ENCODE data around the gene TMEM225B.
"Not testable (repeated sequence)": the region's sequence is repeated elsewhere in the genome, so short reads cannot be mapped to it uniquely, and the experiment has no call there.

Gene TMEM225B

GRCh38 chr7:99579956-99580777, 17.9 kb upstream of the TMEM225B start:
- peak; percentile 31 for DNase-seq

- DNase-seq: not testable (repeated sequence)
Measured at GRCh38 chr7:99580778-99581332, 17.2 kb upstream of the TMEM225B start.

DNA sequence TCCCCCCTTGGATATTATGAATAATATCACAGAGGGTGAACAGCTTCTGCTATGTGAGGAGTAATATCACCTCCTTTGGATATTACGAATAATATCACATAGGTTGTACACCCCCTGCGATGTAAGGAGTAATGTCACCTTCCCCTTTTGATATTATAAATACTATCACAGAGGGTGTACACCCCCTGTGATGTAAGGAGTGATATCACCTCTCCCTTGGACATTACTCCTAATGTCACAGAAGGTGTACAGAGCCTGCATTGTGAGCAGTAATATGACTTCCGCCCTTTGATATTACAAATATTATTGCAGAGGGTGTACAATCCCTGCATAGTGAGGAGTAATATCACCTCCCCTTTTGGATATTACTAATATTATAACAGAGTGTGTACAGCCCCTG, 9.2 kb upstream of the TMEM225B start:
- DNase-seq: no peak

DNA sequence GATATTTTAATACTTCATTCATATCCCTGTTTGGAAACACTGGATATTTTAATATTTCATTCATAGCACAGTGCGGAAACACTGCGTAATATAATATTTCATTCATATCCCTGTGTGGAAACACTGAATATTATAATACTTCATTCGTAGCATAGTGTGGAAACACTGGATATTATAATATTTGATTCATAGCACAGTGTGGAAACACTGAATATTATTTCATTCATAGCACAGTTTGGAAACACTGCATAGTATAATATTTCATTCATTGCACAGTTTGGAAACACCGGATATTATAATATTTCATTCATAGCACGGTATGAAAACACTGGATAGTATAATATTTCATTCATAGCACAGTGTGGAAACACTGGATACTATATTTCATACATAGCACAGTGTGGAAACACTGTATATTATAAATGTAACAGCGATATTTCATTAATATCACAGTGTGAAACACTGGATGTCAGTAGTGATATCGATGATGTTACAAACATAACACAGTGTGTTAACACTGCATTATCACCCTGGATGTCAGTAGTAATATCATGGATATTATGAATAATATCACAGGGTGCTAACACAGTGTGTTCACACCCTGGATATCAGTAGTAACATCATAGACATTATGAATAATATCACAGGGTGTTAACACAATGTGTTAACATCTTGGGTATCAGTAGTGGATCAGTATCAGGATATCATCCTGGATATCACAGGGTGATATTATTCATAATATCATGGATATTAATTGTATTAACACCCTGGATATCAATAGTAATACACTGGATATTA, 2.9 kb upstream of the TMEM225B start:
- DNase-seq: no peak

GRCh38 chr7:99596408-99596955, 1.6 kb upstream of the TMEM225B start:
- DNase-seq: no peak

DNA sequence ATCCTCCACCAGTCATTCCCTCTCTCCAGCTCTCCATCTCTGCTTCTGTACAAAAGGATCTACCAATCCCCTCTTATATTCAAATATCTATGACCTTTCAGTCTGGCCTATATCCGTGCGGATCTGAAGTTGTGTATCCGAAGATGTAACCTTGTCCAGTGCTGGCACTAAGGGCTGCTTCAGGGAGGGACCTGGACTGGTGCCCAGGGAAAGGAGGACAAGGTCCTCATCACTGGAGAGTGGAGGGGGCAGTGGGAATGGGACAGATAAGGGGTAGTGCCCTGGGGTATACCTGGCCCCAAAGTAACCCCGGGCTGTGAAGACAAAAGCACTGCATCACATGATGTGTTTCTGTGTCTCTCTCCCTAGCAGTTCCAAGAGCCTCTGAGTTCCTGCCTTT, 1.8 kb downstream of the TMEM225B start:
- no peak for DNase-seq

DNA sequence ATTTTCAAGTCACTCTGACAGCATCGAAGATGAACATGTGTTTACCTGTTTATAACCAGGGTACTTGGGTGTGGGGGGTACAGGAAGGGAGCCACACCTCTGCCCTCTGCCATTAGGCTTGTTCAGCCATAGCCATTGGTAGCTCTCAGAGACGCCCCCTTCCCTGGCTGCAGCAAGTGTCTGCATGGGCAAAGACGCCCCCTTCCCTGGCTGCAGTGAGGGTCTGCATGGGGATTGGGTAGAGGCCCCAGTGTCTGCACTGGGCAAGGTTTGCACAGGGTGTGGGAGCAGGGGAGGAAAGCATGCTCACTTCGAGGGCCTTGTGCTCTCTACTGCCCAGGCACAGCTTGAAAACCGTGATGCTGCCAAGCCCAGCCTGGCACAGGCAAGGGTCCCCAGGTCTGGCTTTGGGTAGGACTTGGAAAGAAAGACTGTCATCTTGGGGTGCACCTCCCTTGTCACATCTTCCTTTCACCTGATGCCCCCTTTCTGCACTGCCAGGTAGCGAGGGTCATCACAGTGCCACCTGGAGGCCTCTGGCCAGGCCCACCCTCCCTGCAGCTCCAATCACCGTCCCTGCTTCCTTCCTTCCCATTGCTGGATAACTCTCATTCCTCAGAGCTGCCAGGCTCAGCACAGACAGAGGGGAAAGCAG, 3.7 kb downstream of the TMEM225B start:
- no peak for DNase-seq

DNA sequence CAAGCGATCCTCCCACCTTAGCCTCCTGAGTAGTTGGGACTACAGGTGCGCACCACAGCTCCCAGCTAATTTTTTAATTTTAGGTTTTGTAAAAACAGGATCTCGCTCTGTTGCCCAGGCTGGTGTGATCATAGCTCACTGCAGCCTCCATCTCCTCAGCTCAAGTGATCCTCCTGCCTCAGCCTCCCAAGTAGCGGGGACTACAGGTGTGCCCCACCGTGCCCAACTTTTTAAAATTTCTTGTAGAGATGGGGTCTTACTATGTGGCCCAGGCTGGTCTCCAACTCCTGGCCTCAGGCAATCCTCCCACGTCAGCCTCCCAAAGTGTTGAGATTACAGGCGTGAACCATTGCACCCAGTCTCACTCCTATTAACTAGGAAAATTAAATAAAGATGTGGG, 7.5 kb downstream of the TMEM225B start:
- DNase-seq: no peak

- no peak for DNase-seq
Measured at GRCh38 chr7:99606531-99606930, 8.5 kb downstream of the TMEM225B start.

GRCh38 chr7:99607548-99607947, 9.5 kb downstream of the TMEM225B start:
- DNase-seq: no peak

GRCh38 chr7:99614495-99614894, 16.4 kb downstream of the TMEM225B start:
- no peak for DNase-seq

DNA sequence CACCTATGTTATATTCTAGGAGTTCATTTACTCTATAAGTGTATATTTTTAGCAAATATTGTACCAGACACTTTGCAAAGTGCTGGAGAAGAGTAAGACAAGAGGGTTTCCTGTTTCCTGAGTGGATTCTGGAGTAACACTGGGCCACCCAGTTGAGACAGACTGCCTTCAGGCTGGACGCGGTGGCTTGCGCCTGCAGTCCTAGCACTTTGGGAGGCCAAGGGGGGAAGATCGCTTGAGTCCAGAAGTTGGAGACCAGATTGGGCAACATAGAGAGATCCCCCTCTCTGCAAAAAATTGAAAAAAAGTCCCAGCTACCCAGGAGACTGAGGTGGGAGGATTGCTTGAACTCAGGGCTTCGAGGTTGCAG, 17.9 kb downstream of the TMEM225B start:
- no peak for DNase-seq

DNA sequence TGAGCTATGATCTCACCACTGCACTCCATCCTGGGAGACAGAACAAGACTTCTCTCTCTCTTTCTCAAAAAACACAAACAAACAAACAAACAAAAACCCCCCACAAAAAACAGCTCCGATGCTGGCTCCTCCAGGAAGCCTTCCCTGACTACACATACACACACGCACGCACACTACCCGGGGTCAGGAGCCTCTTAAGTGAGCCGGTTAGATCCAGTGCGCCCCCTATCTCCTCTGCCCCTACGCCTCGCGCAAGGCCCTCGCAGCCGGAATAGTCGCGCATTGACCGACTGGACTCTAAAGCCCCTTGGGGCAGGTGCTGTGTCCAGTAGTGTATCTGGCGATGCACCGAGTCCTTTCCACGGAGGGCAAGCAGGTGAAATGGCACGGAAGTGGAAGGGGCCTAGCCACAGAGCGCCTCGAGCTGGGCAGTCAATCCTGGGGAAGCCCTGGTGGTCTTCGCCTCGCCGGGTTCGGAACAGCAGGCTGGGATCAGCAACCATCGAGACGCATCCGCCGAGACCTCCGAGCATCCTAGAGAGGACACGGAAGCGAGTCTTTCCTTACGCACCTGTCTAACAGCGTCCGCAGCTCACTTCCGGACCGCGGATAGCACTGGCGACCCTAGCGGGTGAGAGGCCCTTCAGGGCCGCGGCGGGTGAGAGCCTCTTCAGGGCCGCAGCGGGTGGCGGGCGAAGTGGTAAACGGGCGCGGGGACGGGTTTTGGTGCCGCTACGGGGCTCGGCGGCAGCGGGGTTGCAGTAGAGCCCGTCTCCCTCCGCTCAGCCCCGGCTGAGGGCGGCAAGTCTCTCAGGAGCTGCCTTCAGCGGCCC, 18.5 kb downstream of the TMEM225B start, which contains the start of gene ZSCAN25:
Gene ZSCAN25 (plus strand): TSS at position 588 of the 833 bp plus-strand sequence. CDS start 2,661 bp downstream, outside the sequence.
- DNase-seq: peak; percentile 99

- no peak for DNase-seq
Measured at GRCh38 chr7:99617192-99617781, 19.2 kb downstream of the TMEM225B start.

DNA sequence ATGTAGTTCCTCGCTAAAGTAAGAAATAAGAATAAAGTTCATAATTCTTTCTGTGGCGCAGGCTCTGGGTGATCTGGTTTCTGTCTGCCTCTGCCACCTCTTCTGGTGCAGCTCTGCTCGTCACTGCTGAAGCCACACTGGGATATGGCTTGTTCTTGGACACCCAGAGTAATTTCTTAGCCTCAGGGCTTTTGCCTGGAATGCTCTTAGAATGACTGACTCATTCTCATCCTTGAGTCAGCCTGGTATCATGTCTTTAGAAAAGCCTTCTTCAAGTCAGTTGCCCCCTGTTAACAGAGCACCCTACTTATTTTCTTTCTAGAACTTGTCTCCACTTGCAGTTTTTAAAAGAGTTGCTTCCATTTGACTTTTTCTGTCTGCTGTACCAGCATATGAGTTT, 20.7 kb downstream of the TMEM225B start:
- DNase-seq: no peak

DNA sequence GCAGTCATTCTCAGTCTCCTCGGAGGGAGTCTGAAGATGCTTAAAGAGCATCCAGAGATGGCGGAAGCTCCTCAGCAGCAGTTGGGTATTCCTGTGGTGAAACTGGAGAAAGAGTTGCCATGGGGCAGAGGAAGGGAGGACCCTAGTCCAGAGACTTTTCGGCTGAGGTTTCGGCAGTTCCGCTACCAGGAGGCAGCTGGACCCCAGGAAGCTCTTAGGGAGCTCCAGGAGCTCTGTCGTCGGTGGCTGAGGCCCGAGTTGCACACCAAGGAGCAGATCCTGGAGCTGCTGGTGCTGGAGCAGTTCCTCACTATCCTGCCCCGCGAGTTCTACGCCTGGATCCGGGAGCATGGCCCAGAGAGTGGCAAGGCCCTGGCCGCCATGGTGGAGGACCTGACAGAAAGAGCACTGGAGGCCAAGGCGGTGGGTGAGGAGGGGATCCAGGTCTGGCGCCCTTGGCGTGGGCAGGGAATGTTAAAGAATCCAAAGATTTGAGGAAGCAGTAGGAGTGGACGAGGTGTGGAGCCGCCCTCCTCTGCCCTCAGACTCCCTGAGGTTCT, 21.6 kb downstream of the TMEM225B start:
- DNase-seq: no peak

DNA sequence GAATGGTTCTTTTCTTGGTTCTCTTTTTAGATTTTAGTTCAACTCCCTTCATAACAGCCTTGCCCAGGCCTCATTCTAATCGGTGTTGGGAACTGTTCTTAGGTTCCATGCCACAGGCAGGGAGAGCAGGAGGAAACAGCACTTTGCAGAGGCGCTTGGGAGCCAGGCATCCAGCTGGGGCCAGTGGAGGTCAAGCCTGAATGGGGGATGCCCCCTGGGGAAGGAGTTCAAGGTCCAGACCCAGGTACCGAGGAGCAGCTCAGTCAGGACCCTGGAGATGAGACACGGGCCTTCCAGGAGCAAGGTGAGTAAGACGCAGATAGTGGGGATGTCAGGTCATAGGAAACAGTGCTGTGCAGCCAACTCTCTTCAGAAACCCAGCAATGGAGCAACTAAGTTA, 23.2 kb downstream of the TMEM225B start:
- no peak for DNase-seq

GRCh38 chr7:99622596-99622995, 24.5 kb downstream of the TMEM225B start:
- DNase-seq: no peak

DNA sequence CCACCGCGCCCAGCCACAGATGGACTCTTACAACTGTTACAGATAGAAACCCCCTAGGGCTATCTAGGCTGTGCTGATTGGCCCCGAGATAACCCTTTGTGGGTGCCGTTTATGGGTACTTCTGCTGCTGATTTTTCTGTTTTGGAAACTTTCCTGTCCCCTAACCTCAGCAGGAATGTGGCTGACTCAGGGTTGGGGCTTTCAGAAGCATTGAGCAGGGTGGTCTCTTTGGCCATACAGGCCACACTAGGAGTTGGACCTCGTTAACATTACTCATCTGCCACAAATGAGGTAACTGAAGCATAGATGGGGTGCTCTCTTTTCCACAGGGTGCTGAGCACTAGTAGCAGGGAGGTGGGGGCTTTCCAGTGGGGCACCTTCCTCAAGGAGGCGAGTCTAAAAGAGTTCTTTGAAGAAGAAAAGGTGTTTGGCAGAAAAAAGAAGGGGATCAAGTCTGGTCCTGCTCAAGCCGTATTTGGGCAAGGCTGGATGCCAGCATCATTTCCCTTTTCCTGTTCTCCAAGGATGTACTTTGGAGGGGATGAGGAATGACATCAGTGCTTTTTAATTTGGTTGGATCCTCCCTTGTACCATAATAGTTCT, 25.1 kb downstream of the TMEM225B start:
- no peak for DNase-seq

DNA sequence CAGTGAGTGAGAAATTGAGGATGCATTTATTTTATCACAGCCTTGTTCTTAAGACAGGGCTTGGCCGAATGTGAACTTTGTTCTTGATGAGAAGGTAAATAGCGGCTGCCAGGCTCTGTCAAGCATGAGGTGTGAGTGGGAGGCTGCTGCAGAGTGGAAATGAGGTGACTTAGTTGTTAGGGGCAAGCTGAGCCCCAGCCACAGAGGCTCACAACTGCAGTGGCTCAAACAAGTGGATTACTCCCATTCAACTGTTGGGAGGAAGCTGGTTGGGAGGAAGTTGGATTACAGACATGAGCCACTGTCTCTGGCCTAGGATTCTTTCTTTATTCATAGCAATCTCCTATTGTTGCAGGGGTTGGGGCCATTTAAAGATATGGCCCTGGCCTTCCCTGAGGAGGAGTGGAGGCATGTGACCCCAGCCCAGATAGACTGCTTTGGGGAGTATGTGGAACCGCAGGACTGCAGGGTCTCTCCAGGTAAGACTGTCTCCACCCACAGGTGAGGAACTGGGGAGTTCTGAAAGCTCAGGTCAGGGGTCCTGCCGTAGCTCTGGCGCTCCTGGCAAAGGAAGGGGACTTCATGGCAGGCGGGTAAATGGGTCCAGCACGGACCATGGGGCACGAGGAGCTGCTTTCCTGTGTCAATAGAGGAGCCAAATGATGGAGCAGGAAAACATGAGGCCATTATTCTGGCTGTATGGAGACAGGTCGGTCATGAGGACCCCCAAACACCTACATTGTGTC, 25.8 kb downstream of the TMEM225B start:
- DNase-seq: no peak
